H9 (cell line): ENCODE measurements around the gene ECE1. TPM values are rescaled to one million over a fixed set of nuclear protein-coding genes. Genes with fewer than 3 reads are reported as not detected.

Experiments
- DNase-seq: peaks from one replicate; pipeline ENCODE4 v3.0.0-alpha.2; 2017
- H2AFZ ChIP-seq: one replicate; pipeline ENCODE4 v1.6.1; 2013; ENCODE audit warnings: mild to moderate bottlenecking, low read length, control low read depth, moderate library complexity
- H2AK5ac ChIP-seq: 2 replicates; pipeline ENCODE4 v1.6.1; 2013; ENCODE audit warnings: low read length, control low read depth, mixed read lengths; ENCODE audit not compliant: insufficient read length
- H2BK120ac ChIP-seq: one replicate; pipeline ENCODE4 v1.6.1; 2013; ENCODE audit warnings: low read depth, mild to moderate bottlenecking, low read length, control low read depth, inconsistent platforms; ENCODE audit not compliant: poor library complexity, severe bottlenecking
- H2BK12ac ChIP-seq: 2 replicates; pipeline ENCODE4 v1.6.1; 2013; ENCODE audit warnings: low read length, control low read depth, mixed read lengths, low read depth; ENCODE audit not compliant: insufficient read length
- H2BK15ac ChIP-seq: 2 replicates; pipeline ENCODE4 v1.6.1; 2013; ENCODE audit warnings: low read depth, low read length, control low read depth
- H2BK20ac ChIP-seq: one replicate; pipeline ENCODE4 v1.6.1; 2013; ENCODE audit warnings: low read depth, mild to moderate bottlenecking, low read length, control low read depth, inconsistent platforms; ENCODE audit not compliant: poor library complexity, severe bottlenecking
- H2BK5ac ChIP-seq: 2 replicates; pipeline ENCODE4 v1.6.1; 2013; ENCODE audit warnings: low read length, control low read depth, mixed read lengths; ENCODE audit not compliant: insufficient read length
- H3K14ac ChIP-seq: 2 replicates; pipeline ENCODE4 v1.6.1; 2013; ENCODE audit warnings: low read length, control low read depth; ENCODE audit not compliant: insufficient read depth
- H3K18ac ChIP-seq: 2 replicates; pipeline ENCODE4 v1.6.1; 2013; ENCODE audit warnings: low read depth, mild to moderate bottlenecking, mixed read lengths, low read length, control low read depth; ENCODE audit not compliant: insufficient read length
- H3K23ac ChIP-seq: 2 replicates; pipeline ENCODE4 v1.6.1; 2013; ENCODE audit warnings: low read length, control low read depth, mixed read lengths, low read depth; ENCODE audit not compliant: insufficient read length
- H3K23me2 ChIP-seq: 2 replicates; pipeline ENCODE4 v1.6.1; 2013; ENCODE audit warnings: low read depth, mild to moderate bottlenecking, mixed read lengths, low read length, control low read depth; ENCODE audit not compliant: insufficient read length, poor library complexity, severe bottlenecking
- H3K27ac ChIP-seq: 2 replicates; pipeline ENCODE4 v1.5.1; 2013; ENCODE audit warnings: low read length, control low read depth, mixed read lengths, low read depth; ENCODE audit not compliant: insufficient read length
- H3K27me3 ChIP-seq: 2 replicates; pipeline ENCODE4 v1.6.1; 2013; ENCODE audit warnings: low read length, control low read depth, inconsistent platforms; ENCODE audit not compliant: insufficient read depth
- H3K4ac ChIP-seq: 2 replicates; pipeline ENCODE4 v1.6.1; 2013; ENCODE audit warnings: low read depth, mild to moderate bottlenecking, control low read depth, inconsistent platforms, low read length, moderate library complexity
- H3K4me1 ChIP-seq: 2 replicates; pipeline ENCODE4 v1.6.1; 2013; ENCODE audit warnings: low read length, control low read depth, inconsistent platforms; ENCODE audit not compliant: insufficient read depth
- H3K4me2 ChIP-seq: 2 replicates; pipeline ENCODE4 v1.6.1; 2013; ENCODE audit warnings: low read length, control low read depth, mixed read lengths; ENCODE audit not compliant: insufficient read length, insufficient read depth
- H3K56ac ChIP-seq: 2 replicates; pipeline ENCODE4 v1.6.1; 2013; ENCODE audit warnings: low read depth, mild to moderate bottlenecking, mixed read lengths, low read length, control low read depth; ENCODE audit not compliant: insufficient read length
- H3K79me1 ChIP-seq: 2 replicates; pipeline ENCODE4 v1.6.1; 2013; ENCODE audit warnings: low read depth, mild to moderate bottlenecking, moderate library complexity, low read length, control low read depth, inconsistent platforms; ENCODE audit not compliant: insufficient read depth, poor library complexity, severe bottlenecking
- H3K79me2 ChIP-seq: 2 replicates; pipeline ENCODE4 v1.6.1; 2013; ENCODE audit warnings: low read length, control low read depth, inconsistent platforms; ENCODE audit not compliant: insufficient read depth
- H3K9ac ChIP-seq: 2 replicates; pipeline ENCODE4 v1.6.1; 2013; ENCODE audit warnings: low read length, control low read depth, mixed read lengths; ENCODE audit not compliant: insufficient read length; ENCODE audit errors: extremely low read depth
- H3K9me3 ChIP-seq: one replicate; pipeline ENCODE4 v1.6.1; 2013; ENCODE audit warnings: low read depth, low read length, inconsistent platforms; ENCODE audit not compliant: control insufficient read depth
- H3T11ph ChIP-seq: one replicate; pipeline ENCODE4 v1.6.1; 2013; ENCODE audit warnings: mild to moderate bottlenecking, low read length, control low read depth, inconsistent platforms
- H4K20me1 ChIP-seq: one replicate; pipeline ENCODE4 v1.6.1; 2013; ENCODE audit not compliant: control insufficient read depth, insufficient read length, insufficient read depth
- H4K5ac ChIP-seq: 2 replicates; pipeline ENCODE4 v1.6.1; 2013; ENCODE audit warnings: low read depth, mild to moderate bottlenecking, mixed read lengths, low read length, control low read depth; ENCODE audit not compliant: insufficient read length
- H4K8ac ChIP-seq: replicated peaks from 2 replicates; pipeline ENCODE4 v1.6.1; 2013; ENCODE audit warnings: low read length, control low read depth, mixed read lengths, low read depth; ENCODE audit not compliant: insufficient read length
- H4K91ac ChIP-seq: 2 replicates; pipeline ENCODE4 v1.6.1; 2013; ENCODE audit warnings: low read depth, mild to moderate bottlenecking, moderate library complexity, mixed read lengths, low read length, control low read depth; ENCODE audit not compliant: insufficient read length
- H3K27ac Mint-ChIP-seq, 3 experiments: 2 replicates in 2 of 3; 3 replicates in 1 of 3; pipeline ENCODE4 v1.8.0; 2020 to 2021; ENCODE audit warnings: mixed read lengths in 3 of 3, mild to moderate bottlenecking in 1 of 3, moderate library complexity in 1 of 3
- H3K27me3 Mint-ChIP-seq: 2 replicates; pipeline ENCODE4 v1.8.0; 2021; ENCODE audit warnings: low read depth, mild to moderate bottlenecking, moderate library complexity, mixed read lengths
- H3K36me3 Mint-ChIP-seq, 3 experiments: 2 replicates in 2 of 3; 3 replicates in 1 of 3; pipeline ENCODE4 v1.8.0; 2020 to 2021; ENCODE audit warnings: low read depth in 3 of 3, mixed read lengths in 3 of 3; ENCODE audit not compliant: insufficient read depth in 1 of 3
- H3K4me1 Mint-ChIP-seq, 2 experiments: 2 replicates each; pipeline ENCODE4 v1.8.0; 2020; ENCODE audit warnings: mixed read lengths in 2 of 2
- H3K4me3 Mint-ChIP-seq, 2 experiments: 2 replicates in 1 of 2; 3 replicates in 1 of 2; pipeline ENCODE4 v1.8.0; 2020 to 2021; ENCODE audit warnings: mild to moderate bottlenecking in 2 of 2, mixed read lengths in 2 of 2, moderate library complexity in 1 of 2
- H3K9me3 Mint-ChIP-seq, 2 experiments: 2 replicates in 1 of 2; 3 replicates in 1 of 2; pipeline ENCODE4 v1.8.0; 2020; ENCODE audit warnings: mild to moderate bottlenecking in 2 of 2, mixed read lengths in 2 of 2, moderate library complexity in 1 of 2
- WGBS: extraction: QIAGEN DNeasy Blood & Tissue Kit; methylation state at CpG from one replicate; pipeline ENCODE4 v1.1.7; 2013; ENCODE audit warnings: missing lambda C conversion rate, low lambda C conversion rate, mixed read lengths; ENCODE audit not compliant: insufficient read length; ENCODE audit errors: extremely low coverage; 5-methylcytosine and 5-hydroxymethylcytosine counted together
- total RNA-seq: library from RNA; stranded (reverse); gene quantifications from 2 replicates; pipeline ENCODE4 v1.2.1, GENCODE V29; 2021
- TF ChIP-seq, protein P1 (sequence below): fragments of 200-600 bp; sonication (generic); conservative IDR thresholded peaks from 3 replicates; pipeline ENCODE4 v1.8.0; 2021; ENCODE audit warnings: antibody characterized with exemption, mild to moderate bottlenecking

ECE1 gene
- total RNA-seq, 1 experiment from 2014 or later = 31.1 TPM

DNA sequence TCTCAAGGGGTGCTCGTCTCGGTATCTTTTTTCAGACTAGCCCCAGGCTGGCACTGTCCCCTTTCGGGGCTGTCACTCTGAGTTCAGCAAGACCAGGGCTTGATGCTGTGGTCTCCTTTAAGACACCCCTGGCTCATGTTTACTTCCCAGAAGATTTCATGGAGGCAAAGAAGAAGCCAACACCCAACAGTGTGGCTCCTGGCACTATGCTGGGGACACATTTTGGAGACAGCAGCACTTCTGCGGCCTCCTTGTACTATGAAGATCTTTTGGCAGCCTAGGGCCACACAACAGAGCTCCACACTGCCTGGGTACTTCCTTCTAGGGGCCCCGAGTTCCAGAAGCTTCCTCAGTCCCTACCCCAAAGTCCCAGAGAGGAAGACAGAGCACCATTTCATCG, 24.6 kb downstream of the ECE1 start:
- Histone ChIP-seq H2AK5ac (no peak overlapping the region), H2BK20ac (no peak overlapping the region), H2AFZ (no peak overlapping the region), H4K20me1 (peaks cover 2% of the 10 kb centered on the region), H2BK12ac (no peak overlapping the region), H2BK120ac (no peak overlapping the region), H3T11ph (no peak overlapping the region), H3K18ac (no peak overlapping the region), H4K8ac (no peak overlapping the region), H3K23ac (no peak overlapping the region), H3K56ac (no peak overlapping the region), H3K4me1 (peaks cover 10% of the 10 kb centered on the region), H2BK5ac (no peak overlapping the region), H3K9me3 (no peaks in the 10 kb centered on the region), H3K27ac (no peak overlapping the region), H2BK15ac (no peak overlapping the region), H4K5ac (no peak overlapping the region), H3K79me1 (no peaks in the 10 kb centered on the region), H3K4ac (no peak overlapping the region), H3K79me2 (no peaks in the 10 kb centered on the region), H4K91ac (no peak overlapping the region), H3K14ac (no peak overlapping the region), H3K4me2 (no peak overlapping the region), H3K9ac (no peak overlapping the region), H3K27me3 (no peaks in the 10 kb centered on the region), H3K23me2 (no peaks in the 10 kb centered on the region)
- peaks cover 26 to 28% of the 10 kb centered on the region in 2 experiments for H3K4me1 Mint-ChIP-seq
- peaks cover 0 to 3% of the 10 kb centered on the region in 2 experiments; a peak in 1 of 5 replicates for H3K9me3 Mint-ChIP-seq
- TF ChIP-seq, protein P1, sequence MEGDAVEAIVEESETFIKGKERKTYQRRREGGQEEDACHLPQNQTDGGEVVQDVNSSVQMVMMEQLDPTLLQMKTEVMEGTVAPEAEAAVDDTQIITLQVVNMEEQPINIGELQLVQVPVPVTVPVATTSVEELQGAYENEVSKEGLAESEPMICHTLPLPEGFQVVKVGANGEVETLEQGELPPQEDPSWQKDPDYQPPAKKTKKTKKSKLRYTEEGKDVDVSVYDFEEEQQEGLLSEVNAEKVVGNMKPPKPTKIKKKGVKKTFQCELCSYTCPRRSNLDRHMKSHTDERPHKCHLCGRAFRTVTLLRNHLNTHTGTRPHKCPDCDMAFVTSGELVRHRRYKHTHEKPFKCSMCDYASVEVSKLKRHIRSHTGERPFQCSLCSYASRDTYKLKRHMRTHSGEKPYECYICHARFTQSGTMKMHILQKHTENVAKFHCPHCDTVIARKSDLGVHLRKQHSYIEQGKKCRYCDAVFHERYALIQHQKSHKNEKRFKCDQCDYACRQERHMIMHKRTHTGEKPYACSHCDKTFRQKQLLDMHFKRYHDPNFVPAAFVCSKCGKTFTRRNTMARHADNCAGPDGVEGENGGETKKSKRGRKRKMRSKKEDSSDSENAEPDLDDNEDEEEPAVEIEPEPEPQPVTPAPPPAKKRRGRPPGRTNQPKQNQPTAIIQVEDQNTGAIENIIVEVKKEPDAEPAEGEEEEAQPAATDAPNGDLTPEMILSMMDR = no peak
- no peak overlapping the region for H3K4me3 Mint-ChIP-seq
- WGBS = no CpG with 5 or more reads among the region's 6 CpGs
- no peak overlapping the region for H3K27ac Mint-ChIP-seq
- peaks cover 14 to 20% (median 18%) of the 10 kb centered on the region in 3 experiments for H3K36me3 Mint-ChIP-seq
- H3K27me3 Mint-ChIP-seq = no peaks in the 10 kb centered on the region
- no peak for DNase-seq
